T-helper 22 cell (primary cell): ENCODE measurements around the gene NBEAL1.
A peak's percentile ranks its signal among the peaks of the same experiment; 100 is the strongest.
"Not testable (repeated sequence)": the region's sequence is repeated elsewhere in the genome, so short reads cannot be mapped to it uniquely, and the experiment has no call there.

Experiments used
- DNase-seq: peaks from one replicate; pipeline ENCODE4 v3.0.0-alpha.2; 2020; ENCODE audit warnings: low read depth

The NBEAL1 gene

GRCh38 chr2:203014456-203015199 lies at the start of gene NBEAL1:
Gene NBEAL1, plus strand, starts transcription at chr2:203014875. Its CDS starts 1,510 bp downstream, at chr2:203016385.
- peak; percentile 95 for DNase-seq

GRCh38 chr2:202965810-202966460 lies 48.7 kb upstream of the NBEAL1 start:
- DNase-seq = no peak

- DNase-seq = not testable (repeated sequence)
Measured at GRCh38 chr2:202969404-202969803, 45.3 kb upstream of the NBEAL1 start.

- no peak for DNase-seq
Measured at GRCh38 chr2:202976809-202977208, 37.9 kb upstream of the NBEAL1 start.

- no peak for DNase-seq
Measured at GRCh38 chr2:202982779-202983491, 31.7 kb upstream of the NBEAL1 start.

DNA sequence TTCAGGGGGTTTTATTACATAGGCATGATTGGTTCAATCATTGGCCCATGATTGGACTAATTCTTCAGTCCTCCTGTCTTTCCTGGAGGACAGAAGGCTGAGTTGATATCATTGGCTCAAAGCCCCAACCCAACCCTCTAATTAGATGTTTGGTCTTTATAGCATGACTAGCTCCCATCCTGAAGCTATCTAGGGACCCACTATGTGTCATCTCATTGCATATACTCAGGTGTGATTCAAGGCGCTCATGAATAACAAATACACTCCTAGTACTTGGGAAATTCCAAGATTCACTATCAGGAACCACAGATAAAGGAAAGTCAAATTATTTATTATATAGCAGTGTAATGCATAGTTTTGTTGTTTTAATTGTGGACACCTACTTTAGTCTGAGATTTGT lies 24.9 kb upstream of the NBEAL1 start:
- no peak for DNase-seq

- no peak for DNase-seq
Measured at GRCh38 chr2:202990501-202990900, 24.2 kb upstream of the NBEAL1 start.

DNA sequence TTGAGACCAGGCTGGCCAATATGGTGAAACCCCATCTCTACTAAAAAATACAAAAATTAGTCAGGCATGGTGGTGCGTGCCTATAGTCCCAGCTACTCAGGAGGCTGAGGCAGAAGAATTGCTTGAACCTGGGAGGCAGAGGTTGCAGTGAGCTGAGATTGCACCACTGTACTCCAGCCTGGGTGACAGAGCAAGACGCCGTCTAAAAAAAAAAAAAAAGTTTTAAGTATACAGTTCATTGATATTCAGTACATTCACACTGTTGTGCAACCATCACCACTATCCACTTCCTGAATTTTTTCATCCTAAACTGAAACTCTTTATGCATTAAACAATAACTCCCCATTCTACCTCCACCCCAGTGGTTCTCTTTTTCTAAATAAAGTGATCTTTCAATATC lies 17.6 kb upstream of the NBEAL1 start:
- not testable (repeated sequence) for DNase-seq

- DNase-seq = no peak
Measured at GRCh38 chr2:203002054-203002821, 12.4 kb upstream of the NBEAL1 start.

GRCh38 chr2:203003716-203004115 lies 11.0 kb upstream of the NBEAL1 start:
- DNase-seq = no peak

- no peak for DNase-seq
Measured at GRCh38 chr2:203016716-203017115, 2.0 kb downstream of the NBEAL1 start.

- DNase-seq = no peak
Measured at GRCh38 chr2:203018181-203018580, 3.5 kb downstream of the NBEAL1 start.

DNA sequence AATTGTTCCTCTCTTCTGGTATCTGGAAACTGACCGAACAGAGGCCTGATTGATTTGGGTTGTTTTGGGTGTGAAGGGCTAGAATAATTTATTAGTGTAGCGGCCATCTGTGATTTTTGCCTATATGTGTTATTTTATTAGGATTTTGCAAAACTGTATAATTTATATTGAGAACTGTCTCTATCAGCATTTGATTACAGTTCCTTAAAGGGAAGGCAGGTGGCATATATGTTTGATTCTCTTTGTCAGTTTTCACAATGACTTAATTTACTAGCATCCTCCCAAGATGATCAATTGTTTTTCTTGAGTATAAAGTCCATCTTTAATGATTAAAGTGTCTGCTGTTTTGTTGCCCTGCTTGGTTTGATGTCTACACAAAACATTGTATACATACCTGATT lies 4.5 kb downstream of the NBEAL1 start:
- no peak for DNase-seq

DNA sequence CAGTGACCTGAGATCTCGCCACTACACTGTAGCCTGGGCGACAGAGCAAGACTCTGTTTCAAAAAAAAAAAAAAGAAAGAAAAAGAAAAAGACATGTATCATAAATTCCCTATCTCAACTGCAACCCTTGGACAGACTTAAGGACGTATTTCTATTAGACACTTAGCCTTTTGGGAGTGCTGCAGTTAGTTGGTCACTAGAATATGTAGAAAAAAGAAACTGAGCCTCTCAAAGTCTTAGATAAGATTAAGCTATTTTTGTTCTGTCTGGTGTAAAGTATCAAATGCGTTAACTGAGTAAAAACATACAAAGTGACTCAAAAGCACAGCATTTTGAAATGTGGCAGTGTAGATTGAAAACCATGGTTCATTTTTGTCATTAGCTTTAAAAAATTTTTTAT lies 7.3 kb downstream of the NBEAL1 start:
- no peak for DNase-seq

- no peak for DNase-seq
Measured at GRCh38 chr2:203022751-203023150, 8.1 kb downstream of the NBEAL1 start.

DNA sequence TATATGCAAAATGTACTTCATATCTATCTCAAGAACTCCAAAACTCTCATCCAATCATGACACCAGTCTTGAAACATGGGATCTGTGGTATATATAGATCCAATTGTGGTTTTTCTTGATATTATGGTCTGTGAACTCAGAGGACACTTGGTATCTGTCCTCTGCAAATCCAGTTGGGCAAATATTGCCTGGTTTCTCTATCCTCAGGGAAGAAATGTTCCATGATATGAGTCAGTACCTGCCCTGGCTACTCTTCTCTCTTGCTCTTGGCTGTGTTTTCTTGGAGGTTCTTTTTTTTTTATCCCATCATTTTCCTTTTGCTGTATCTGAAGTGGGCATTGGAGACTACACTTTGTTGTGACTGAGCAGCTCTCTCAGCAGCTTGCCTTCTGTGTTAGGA lies 10.9 kb downstream of the NBEAL1 start:
- no peak for DNase-seq

DNA sequence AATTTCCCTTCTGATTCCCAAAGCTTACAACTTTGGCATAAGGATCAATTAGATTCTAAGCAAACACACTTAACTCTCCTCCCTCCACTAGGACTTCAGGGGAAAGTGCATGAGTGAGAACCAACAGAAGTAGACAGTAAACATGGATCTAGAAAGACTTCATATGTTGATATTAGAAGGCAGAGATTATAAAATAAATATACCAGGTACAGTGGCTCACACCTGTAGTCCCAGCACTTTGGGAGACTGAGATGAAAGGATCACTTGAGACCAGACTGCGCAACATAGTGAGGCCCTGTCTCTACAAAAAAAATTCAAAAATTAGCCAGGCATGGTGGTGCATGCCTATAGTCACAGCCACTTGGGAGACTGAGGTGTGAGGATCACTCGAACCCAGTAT lies 15.9 kb downstream of the NBEAL1 start:
- no peak for DNase-seq

DNA sequence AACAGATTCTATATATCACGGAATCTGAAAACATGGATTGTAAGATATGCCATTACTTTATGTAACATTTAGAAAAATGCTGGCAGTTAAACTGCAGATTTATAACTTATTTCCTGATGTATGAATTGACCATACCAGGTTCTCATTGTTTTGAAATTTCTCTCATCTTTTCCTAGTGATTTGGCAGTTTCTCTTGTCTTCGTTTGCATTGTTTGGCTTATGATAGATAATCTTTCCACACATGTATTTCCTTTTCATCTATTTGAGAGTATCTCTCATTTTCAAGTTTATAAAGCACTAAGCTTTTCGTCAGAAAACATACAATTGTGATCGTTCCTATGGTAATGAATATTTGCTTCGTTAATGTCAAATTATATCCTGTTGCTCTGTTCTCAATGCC lies 16.3 kb downstream of the NBEAL1 start:
- DNase-seq = no peak

DNA sequence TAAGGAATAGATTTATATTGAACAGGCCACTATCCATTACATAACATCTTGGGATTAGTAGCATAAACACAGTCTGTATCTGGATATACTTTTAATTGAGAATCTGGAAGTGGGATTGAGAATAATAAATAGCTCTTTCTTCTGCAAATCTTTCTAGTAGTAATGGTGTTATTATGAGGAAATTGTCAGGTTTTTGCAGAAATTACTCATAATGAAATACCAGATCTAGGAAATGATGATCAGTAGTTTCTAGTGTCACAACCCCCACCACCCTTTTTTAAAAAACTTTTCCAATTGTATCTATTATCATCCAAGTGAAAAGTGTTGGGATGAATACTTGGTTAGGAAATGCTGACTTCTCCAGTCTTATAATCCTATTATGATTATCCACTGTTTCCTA lies 18.7 kb downstream of the NBEAL1 start:
- DNase-seq = no peak

- DNase-seq = no peak
Measured at GRCh38 chr2:203035879-203036470, 21.3 kb downstream of the NBEAL1 start.

- DNase-seq = no peak
Measured at GRCh38 chr2:203037026-203037425, 22.4 kb downstream of the NBEAL1 start.

DNA sequence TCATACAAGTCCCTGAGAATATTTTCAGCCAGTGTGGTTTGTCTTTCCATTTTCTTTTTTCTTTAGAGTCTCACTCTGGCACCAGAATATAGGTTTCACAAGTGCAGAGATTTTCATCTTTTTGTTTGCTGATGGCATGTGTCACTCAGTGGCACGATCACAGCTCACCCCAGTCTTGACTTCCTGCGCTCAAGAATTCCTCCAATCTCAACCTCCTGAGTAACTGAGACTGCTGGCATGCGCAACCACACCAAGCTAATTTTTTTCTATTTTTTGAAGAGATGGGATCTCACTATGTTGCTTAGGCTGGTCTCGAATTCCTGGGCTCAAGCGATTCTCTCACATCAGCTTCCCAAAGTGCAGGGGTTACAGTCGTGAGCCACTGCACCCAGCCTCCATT lies 23.9 kb downstream of the NBEAL1 start:
- no peak for DNase-seq
